DND-41 (cell line): ENCODE results near the gene BMPER.

ENCODE experiments used
- ATAC-seq: fragments of 200-7000 bp; cut with Tn5 transposase; 3 replicates; pipeline ENCODE4 v1.9.1; 2021; ENCODE audit warnings: low read depth; ENCODE audit not compliant: insufficient read depth
- DNase-seq: peaks from one replicate; pipeline ENCODE4 v3.0.0-alpha.2; 2020
- H2AFZ ChIP-seq: 2 replicates; pipeline ENCODE4 v1.6.0; 2012; ENCODE audit warnings: low read depth, low read length
- H3K27ac ChIP-seq: 2 replicates; pipeline ENCODE4 v1.5.1; 2012; ENCODE audit warnings: low read length, inconsistent platforms
- H3K27me3 ChIP-seq: fragments of 200-600 bp; sonication (generic); 2 replicates; pipeline ENCODE4 v1.6.0; 2012; ENCODE audit warnings: low read length, mild to moderate bottlenecking, inconsistent platforms; ENCODE audit not compliant: insufficient read depth, poor library complexity
- H3K36me3 ChIP-seq: 2 replicates; pipeline ENCODE4 v1.5.1; 2012; ENCODE audit warnings: low read length, inconsistent platforms; ENCODE audit not compliant: insufficient read depth
- H3K4me1 ChIP-seq: 2 replicates; pipeline ENCODE4 v1.5.1; 2012; ENCODE audit warnings: mild to moderate bottlenecking, low read length; ENCODE audit not compliant: insufficient read depth
- H3K4me2 ChIP-seq: 2 replicates; pipeline ENCODE4 v1.6.0; 2012; ENCODE audit warnings: mild to moderate bottlenecking, moderate library complexity, low read length, inconsistent platforms; ENCODE audit not compliant: insufficient read depth
- H3K4me3 ChIP-seq, 2 experiments: fragments of 200-600 bp in 1 of 2; shearing (Covaris generic) in 1 of 2; 2 replicates each; pipeline ENCODE4 v1.5.1; 2012 to 2016; ENCODE audit warnings: inconsistent platforms in 2 of 2, low read length in 2 of 2, mild to moderate bottlenecking in 2 of 2, low read depth in 1 of 2, moderate library complexity in 1 of 2
- H3K79me2 ChIP-seq: 2 replicates; pipeline ENCODE4 v1.6.0; 2012; ENCODE audit warnings: low read length, inconsistent platforms; ENCODE audit not compliant: insufficient read depth
- H3K9ac ChIP-seq: 2 replicates; pipeline ENCODE4 v1.6.0; 2012; ENCODE audit warnings: low read depth, mild to moderate bottlenecking, inconsistent platforms, low read length, moderate library complexity
- H3K9me3 ChIP-seq: 2 replicates; pipeline ENCODE4 v1.5.1; 2012; ENCODE audit warnings: low read length, moderate library complexity, mild to moderate bottlenecking, inconsistent platforms; ENCODE audit not compliant: insufficient read depth, severe bottlenecking
- H4K20me1 ChIP-seq: 2 replicates; pipeline ENCODE4 v1.6.0; 2012; ENCODE audit warnings: low read length; ENCODE audit not compliant: insufficient read depth
- EZH2 ChIP-seq: IDR thresholded peaks from 3 replicates; pipeline ENCODE4 v1.6.1; 2012; ENCODE audit warnings: borderline replicate concordance, low read depth, mild to moderate bottlenecking, moderate library complexity, low read length, inconsistent platforms; ENCODE audit not compliant: severe bottlenecking
- TF ChIP-seq, protein P1 (sequence below): IDR thresholded peaks from 2 replicates; pipeline ENCODE4 v1.5.1; 2012; ENCODE audit warnings: borderline replicate concordance, low read length, moderate library complexity, mild to moderate bottlenecking; ENCODE audit not compliant: poor library complexity, severe bottlenecking; ENCODE audit errors: extremely low read depth

The BMPER gene

GRCh38 chr7:34191771-34192479 lies 286.6 kb downstream of the BMPER start:
- Histone ChIP-seq H3K36me3 (no peaks in the 10 kb centered on the region), H2AFZ (no peak overlapping the region), H3K27ac (no peak overlapping the region), H3K79me2 (no peaks in the 10 kb centered on the region), H3K4me2 (no peak overlapping the region), H3K4me1 (no peaks in the 10 kb centered on the region), H3K9me3 (no peaks in the 10 kb centered on the region), H4K20me1 (no peaks in the 10 kb centered on the region), H3K27me3 (no peaks in the 10 kb centered on the region), H3K9ac (no peak overlapping the region), H3K4me3 (no peak overlapping the region)
- DNase-seq (no peak), ATAC-seq (no peak)
- no peak for TF ChIP-seq EZH2
- TF ChIP-seq, protein P1, sequence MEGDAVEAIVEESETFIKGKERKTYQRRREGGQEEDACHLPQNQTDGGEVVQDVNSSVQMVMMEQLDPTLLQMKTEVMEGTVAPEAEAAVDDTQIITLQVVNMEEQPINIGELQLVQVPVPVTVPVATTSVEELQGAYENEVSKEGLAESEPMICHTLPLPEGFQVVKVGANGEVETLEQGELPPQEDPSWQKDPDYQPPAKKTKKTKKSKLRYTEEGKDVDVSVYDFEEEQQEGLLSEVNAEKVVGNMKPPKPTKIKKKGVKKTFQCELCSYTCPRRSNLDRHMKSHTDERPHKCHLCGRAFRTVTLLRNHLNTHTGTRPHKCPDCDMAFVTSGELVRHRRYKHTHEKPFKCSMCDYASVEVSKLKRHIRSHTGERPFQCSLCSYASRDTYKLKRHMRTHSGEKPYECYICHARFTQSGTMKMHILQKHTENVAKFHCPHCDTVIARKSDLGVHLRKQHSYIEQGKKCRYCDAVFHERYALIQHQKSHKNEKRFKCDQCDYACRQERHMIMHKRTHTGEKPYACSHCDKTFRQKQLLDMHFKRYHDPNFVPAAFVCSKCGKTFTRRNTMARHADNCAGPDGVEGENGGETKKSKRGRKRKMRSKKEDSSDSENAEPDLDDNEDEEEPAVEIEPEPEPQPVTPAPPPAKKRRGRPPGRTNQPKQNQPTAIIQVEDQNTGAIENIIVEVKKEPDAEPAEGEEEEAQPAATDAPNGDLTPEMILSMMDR = no peak

DNA sequence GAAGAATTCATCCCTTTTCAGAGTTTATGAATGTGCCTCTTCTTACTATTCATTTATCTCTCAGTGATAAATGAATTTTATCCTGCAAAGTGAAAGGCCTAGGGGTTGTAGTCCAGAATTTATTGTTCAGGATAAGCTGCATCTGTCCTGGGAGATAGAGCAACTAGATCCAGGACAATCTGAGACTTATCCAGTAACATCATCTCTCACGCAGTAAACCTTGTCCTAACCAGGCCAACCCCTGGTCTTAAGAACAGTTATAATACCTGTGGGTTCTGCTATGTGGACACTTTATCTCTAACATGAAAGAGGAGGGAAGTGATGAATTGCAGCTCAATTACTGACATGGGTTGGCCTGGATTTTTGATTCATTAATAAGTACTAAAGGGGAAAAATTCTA lies 287.6 kb downstream of the BMPER start:
- H3K4me3 ChIP-seq = no peak overlapping the region
- H3K36me3 ChIP-seq = no peaks in the 10 kb centered on the region
- DNase-seq (no peak), ATAC-seq (no peak)
- H3K79me2 ChIP-seq = no peaks in the 10 kb centered on the region
- H3K9ac ChIP-seq = no peak overlapping the region
- H3K4me2 ChIP-seq = no peak overlapping the region
- H3K27me3 ChIP-seq = no peaks in the 10 kb centered on the region
- no peaks in the 10 kb centered on the region for H3K9me3 ChIP-seq
- H3K4me1 ChIP-seq = no peaks in the 10 kb centered on the region
- H3K27ac ChIP-seq = no peak overlapping the region
- TF ChIP-seq, protein P1 = no peak
- no peak for TF ChIP-seq EZH2
- H2AFZ ChIP-seq = no peak overlapping the region
- no peaks in the 10 kb centered on the region for H4K20me1 ChIP-seq

- Histone ChIP-seq H3K27ac (no peak overlapping the region), H3K4me2 (no peak overlapping the region), H3K36me3 (no peaks in the 10 kb centered on the region), H2AFZ (no peak overlapping the region), H3K9me3 (no peaks in the 10 kb centered on the region), H3K4me1 (no peaks in the 10 kb centered on the region), H4K20me1 (no peaks in the 10 kb centered on the region), H3K9ac (no peak overlapping the region), H3K4me3 (no peak overlapping the region), H3K79me2 (no peaks in the 10 kb centered on the region), H3K27me3 (no peaks in the 10 kb centered on the region)
- no peak for TF ChIP-seq EZH2
- TF ChIP-seq, protein P1 = no peak
- DNase-seq (no peak), ATAC-seq (no peak)
Observed at GRCh38 chr7:34198231-34198641, 292.9 kb downstream of the BMPER start.
